Lung (tissue), 12 donors: ENCODE measurements around the gene CAMK2N1. TPM values are rescaled to one million over a fixed set of nuclear protein-coding genes. Genes with fewer than 3 reads are reported as not detected.

ENCODE experiments used
- ATAC-seq: fragments of 200-7000 bp; cut with Tn5 transposase; one replicate; pipeline ENCODE4 v1.9.1; 2020; ENCODE audit warnings: moderate number of reproducible peaks; ENCODE audit not compliant: insufficient read depth, low FRiP score
- DNase-seq, 3 donors: peaks; one replicate each; pipeline ENCODE4 v3.0.0-alpha.2; 2013 to 2017
- H3K27ac ChIP-seq, 2 donors: one replicate each; pipeline ENCODE4 v1.5.1; 2013; ENCODE audit warnings: mild to moderate bottlenecking in 2 of 2, moderate library complexity in 2 of 2, control low read depth in 1 of 2, inconsistent platforms in 1 of 2, low read depth in 1 of 2, low read length in 1 of 2
- H3K27me3 ChIP-seq, 3 donors: one replicate each; pipeline ENCODE4 v1.5.1; 2013; ENCODE audit warnings: low read length in 2 of 3; ENCODE audit not compliant: control insufficient read depth in 3 of 3, insufficient read depth in 3 of 3
- H3K36me3 ChIP-seq, 4 donors: one replicate each; pipeline ENCODE4 v1.5.1; 2013; ENCODE audit warnings: low read length in 4 of 4, mild to moderate bottlenecking in 1 of 4, moderate library complexity in 1 of 4; ENCODE audit not compliant: control insufficient read depth in 4 of 4, insufficient read depth in 4 of 4
- H3K4me1 ChIP-seq, 5 donors: one replicate each; pipeline ENCODE4 v1.5.1; 2013; ENCODE audit warnings: low read length in 5 of 5, mild to moderate bottlenecking in 2 of 5, moderate library complexity in 1 of 5; ENCODE audit not compliant: control insufficient read depth in 5 of 5, insufficient read depth in 5 of 5
- H3K4me3 ChIP-seq: one replicate; pipeline ENCODE4 v1.5.1; 2013; ENCODE audit warnings: mild to moderate bottlenecking, control low read depth, moderate library complexity
- H3K9ac ChIP-seq, 2 donors: one replicate each; pipeline ENCODE4 v1.5.1; 2013; ENCODE audit warnings: low read length in 2 of 2, control low read depth in 1 of 2; ENCODE audit not compliant: insufficient read depth in 1 of 2
- H3K9me3 ChIP-seq, 4 donors: one replicate each; pipeline ENCODE4 v1.5.1; 2013; ENCODE audit warnings: low read length in 3 of 4, mild to moderate bottlenecking in 1 of 4, moderate library complexity in 1 of 4; ENCODE audit not compliant: control insufficient read depth in 4 of 4, insufficient read depth in 3 of 4
- CTCF ChIP-seq: IDR thresholded peaks from 2 replicates; pipeline ENCODE4 v1.5.1; 2012; ENCODE audit warnings: mild to moderate bottlenecking; ENCODE audit errors: control extremely low read depth, extremely low read depth
- WGBS, 2 donors: extraction: QIAGEN DNeasy Blood & Tissue Kit; methylation state at CpG; one replicate each; pipeline ENCODE4 v1.1.7; 2013; 5-methylcytosine and 5-hydroxymethylcytosine counted together
- polyA plus RNA-seq, 2 donors: library from polyadenylated mRNA; stranded (reverse); fragments of 200-250 nt; gene quantifications; one replicate each; pipeline ENCODE4 v1.2.1, GENCODE V29; 2013
- total RNA-seq, 2 donors: library from RNA; depleted of rRNA in 1 of 2; stranded (reverse); fragments of >200 nt in 1 of 2; gene quantifications; one replicate each; pipeline ENCODE4 v1.2.1, GENCODE V29; 2014 to 2021
- donor health status: control.
- donor health status: control.
- donor health status: Bipolar disorder and iron deficiency.
- donor health status: healthy.
- donor health status: DM: yes; HTN: yes; CAD: no.

The CAMK2N1 gene
- total and polyA plus RNA-seq, 4 donors = 6.5 to 44.3 (median 28.3) TPM

- H3K4me3 ChIP-seq = no peak overlapping the region
- TF ChIP-seq CTCF = no peak
- no peaks in the 10 kb centered on the region for H3K9me3 ChIP-seq
- no peak overlapping the region for H3K27ac ChIP-seq
- peaks cover 0 to 3% (median 0%) of the 10 kb centered on the region in 4 donors for H3K36me3 ChIP-seq
- H3K9ac ChIP-seq = no peak overlapping the region
- DNase-seq (no peak), ATAC-seq (no peak)
- 21 to 32% methylated on average over 5 of the region's 5 CpGs for WGBS, 2 donors
- H3K4me1 ChIP-seq = peaks cover 0 to 8% (median 0%) of the 10 kb centered on the region in 5 donors
- H3K27me3 ChIP-seq = peaks cover 0 to 29% (median 0%) of the 10 kb centered on the region in 3 donors
These were observed 7.3 kb upstream of the CAMK2N1 start for GRCh38 chr1:20493309-20493708.

- Histone ChIP-seq H3K27ac (no peak overlapping the region), H3K9ac (no peak overlapping the region), H3K27me3 (peaks cover 0 to 34% (median 0%) of the 10 kb centered on the region in 3 donors), H3K9me3 (no peaks in the 10 kb centered on the region), H3K36me3 (peaks cover 0 to 1% (median 0%) of the 10 kb centered on the region in 4 donors), H3K4me3 (no peak overlapping the region), H3K4me1 (peaks cover 0 to 8% (median 0%) of the 10 kb centered on the region in 5 donors)
- WGBS, 2 donors = 73 to 79% methylated on average over 7 of the region's 7 CpGs
- DNase-seq (no peak), ATAC-seq (no peak)
- no peak for TF ChIP-seq CTCF
These were observed 6.7 kb upstream of the CAMK2N1 start for GRCh38 chr1:20492751-20493150.

GRCh38 chr1:20491866-20492265 is 5.9 kb upstream of the CAMK2N1 start:
- peaks cover 0 to 13% (median 0%) of the 10 kb centered on the region in 5 donors for H3K4me1 ChIP-seq
- ATAC-seq (no peak), DNase-seq (no peak)
- peaks cover 0 to 1% (median 0%) of the 10 kb centered on the region in 4 donors for H3K36me3 ChIP-seq
- H3K9ac ChIP-seq = no peak overlapping the region
- no peak overlapping the region for H3K4me3 ChIP-seq
- 65 to 69% methylated on average over 7 of the region's 7 CpGs for WGBS, 2 donors
- H3K9me3 ChIP-seq = no peaks in the 10 kb centered on the region
- no peak overlapping the region for H3K27ac ChIP-seq
- no peak for TF ChIP-seq CTCF
- peaks cover 0 to 43% (median 0%) of the 10 kb centered on the region in 3 donors for H3K27me3 ChIP-seq

- Histone ChIP-seq H3K27me3 (peaks cover 0 to 44% (median 0%) of the 10 kb centered on the region in 3 donors), H3K36me3 (no peaks in the 10 kb centered on the region), H3K9ac (no peak overlapping the region), H3K4me3 (no peak overlapping the region), H3K4me1 (peaks cover 0 to 15% (median 1%) of the 10 kb centered on the region in 5 donors), H3K27ac (no peak overlapping the region), H3K9me3 (no peaks in the 10 kb centered on the region)
- DNase-seq (no peak), ATAC-seq (no peak)
- 53 to 70% methylated on average over 6 of the region's 6 CpGs for WGBS, 2 donors
- no peak for TF ChIP-seq CTCF
These were observed 5.2 kb upstream of the CAMK2N1 start for GRCh38 chr1:20491178-20491577.
